NCI-H1092 treated with DMSO at 0.1 percent for 48 hours (cell line): Measurements from ENCODE around the gene GPR183.

Source experiments
- DNase-seq: peaks from one replicate; lab custom pipeline; 2025; lab: John Stamatoyannopoulos, UW

GPR183 gene

GRCh38 chr13:99311748-99312492 is 4.7 kb upstream of the GPR183 start:
- no peak for DNase-seq

GRCh38 chr13:99311137-99311536 is 3.9 kb upstream of the GPR183 start:
- DNase-seq: no peak

DNA sequence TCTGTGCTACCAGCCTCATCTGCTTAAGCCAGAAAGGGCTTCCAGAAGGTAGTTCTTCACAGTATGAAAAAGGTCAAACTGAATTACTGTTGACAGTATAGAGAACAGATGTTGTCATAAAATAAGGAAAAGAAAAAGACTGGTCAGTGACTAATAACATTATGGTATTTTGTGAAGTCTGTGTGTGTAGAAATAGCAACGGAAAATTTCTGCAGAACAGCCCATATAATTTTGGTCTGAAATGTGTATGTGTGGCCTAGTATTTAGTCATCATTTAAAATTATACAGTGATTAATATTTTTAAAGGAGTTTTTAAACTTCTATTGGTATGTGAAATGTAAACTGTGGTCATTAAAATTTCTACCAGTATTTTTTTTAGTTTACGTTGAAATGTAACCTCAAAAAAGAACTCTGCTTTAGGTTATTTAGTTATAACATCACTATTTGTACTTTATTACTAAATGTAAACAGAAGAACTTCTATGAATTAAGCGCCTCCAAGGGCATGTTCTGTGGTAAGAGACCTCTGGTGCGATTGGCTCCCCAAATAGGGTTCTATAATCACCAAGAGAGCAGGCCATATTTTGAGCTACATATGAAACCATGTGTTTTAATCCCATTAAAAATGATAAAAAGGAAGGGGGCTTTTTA is 3.3 kb upstream of the GPR183 start:
- no peak for DNase-seq

DNA sequence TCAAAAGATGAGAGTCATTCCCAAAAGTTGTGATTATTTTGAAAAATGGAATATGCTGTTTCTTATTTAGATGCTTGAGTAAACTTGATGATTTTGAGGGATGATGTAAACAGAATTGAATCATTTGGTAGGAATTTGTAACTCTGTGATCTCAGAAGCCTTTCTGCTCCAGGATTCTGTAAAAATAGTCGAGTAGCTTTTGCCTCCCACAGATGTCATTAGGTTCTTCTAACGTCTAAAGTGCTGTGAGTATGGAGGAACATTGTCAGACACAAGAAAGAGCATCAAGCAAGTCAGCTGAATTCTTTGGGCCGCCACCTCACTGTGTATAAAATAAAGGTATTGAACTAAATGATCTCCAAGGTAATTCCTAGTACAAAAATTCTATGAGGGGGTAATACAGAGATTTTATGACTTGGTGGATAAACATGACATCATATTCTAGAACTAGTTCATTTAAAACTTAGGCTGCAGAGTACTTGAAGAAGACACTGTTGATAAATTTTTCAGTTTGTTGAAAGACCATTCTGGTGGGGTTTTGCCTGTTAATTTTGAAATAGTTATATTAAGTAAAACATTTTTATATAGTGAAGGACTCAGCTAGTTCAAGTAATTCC is 1.4 kb upstream of the GPR183 start:
- DNase-seq: no peak

DNA sequence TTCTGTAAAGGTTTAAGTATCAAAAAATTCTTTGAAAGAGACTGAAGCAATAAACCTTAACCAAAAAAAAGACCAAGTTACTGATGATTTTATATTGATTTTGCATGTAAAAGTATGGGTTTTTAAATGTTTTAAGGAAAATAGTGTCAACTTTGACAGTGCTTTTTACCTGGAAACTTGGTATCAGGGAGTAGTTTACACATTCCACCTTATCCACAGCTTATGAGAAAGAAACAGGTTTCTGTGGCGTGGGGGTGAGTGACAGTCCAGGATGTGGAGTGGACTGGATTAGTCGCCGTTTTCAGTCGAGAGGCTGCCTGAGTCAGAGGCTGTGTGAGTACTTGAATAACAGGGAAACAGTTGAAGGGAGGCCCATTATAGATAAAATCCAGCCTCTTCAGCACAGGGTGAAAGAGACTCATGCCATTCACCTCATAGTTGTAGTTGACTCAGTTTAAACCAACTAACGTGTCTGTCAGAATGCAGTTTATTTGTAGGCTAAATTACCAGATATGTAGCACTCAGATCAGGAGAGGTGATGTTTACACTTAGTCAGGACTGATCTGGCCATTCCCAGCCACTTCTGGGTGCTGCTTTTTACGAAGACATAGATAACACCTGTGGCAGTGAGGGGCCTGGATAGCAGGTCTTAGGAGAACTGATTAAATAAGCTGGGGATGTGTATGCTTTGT is 595 bp upstream of the GPR183 start:
- DNase-seq: no peak

- DNase-seq: no peak
Measured at GRCh38 chr13:99305566-99305965, 1.6 kb downstream of the GPR183 start.

GRCh38 chr13:99305158-99305557 is 2.0 kb downstream of the GPR183 start:
- no peak for DNase-seq

- no peak for DNase-seq
Measured at GRCh38 chr13:99304541-99304940, 2.7 kb downstream of the GPR183 start.

GRCh38 chr13:99303863-99304521 is 3.2 kb downstream of the GPR183 start:
- no peak for DNase-seq

DNA sequence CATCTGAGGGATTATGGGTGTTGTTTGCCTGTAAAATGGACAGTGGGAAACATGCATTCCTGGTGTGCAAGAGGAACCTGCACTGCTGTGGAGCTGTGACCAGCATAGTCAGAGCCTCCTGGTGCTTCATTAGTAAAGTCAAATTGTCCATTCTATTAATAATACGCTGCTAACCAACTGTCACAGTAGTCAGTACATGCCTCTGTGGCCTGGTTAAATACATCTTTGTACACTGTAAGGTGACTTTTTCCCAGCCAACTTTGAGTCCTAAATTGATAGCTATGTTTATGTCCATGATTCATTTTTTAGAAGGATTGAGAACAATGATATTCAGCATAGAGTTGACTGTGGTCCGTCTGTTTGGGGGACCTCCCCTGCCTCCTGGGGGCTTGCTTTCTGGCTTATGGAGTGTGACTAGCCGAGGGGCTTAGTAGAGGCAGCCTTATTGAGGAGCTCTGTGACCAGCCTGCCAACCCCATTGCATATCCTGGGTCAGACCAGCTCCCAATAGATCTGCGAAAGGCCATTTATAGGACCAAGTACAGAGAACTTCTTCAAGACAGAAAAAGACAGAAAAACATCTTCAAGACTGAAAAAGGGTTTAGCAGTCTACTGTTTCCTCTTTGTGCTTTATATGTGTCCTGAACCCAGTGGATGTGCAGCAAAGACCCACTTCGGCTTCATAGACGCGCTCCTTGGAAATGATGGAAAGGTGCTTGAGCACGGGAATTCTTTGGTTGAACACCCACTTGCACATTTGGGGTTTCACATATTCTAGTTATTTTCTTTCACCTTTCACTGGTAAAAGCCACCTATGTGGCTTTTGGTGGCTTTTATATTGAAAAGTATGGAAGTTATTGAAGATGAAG is 4.3 kb downstream of the GPR183 start:
- no peak for DNase-seq

- no peak for DNase-seq
Measured at GRCh38 chr13:99301913-99302636, 5.1 kb downstream of the GPR183 start.

GRCh38 chr13:99301056-99301838 is 6.0 kb downstream of the GPR183 start:
- no peak for DNase-seq

DNA sequence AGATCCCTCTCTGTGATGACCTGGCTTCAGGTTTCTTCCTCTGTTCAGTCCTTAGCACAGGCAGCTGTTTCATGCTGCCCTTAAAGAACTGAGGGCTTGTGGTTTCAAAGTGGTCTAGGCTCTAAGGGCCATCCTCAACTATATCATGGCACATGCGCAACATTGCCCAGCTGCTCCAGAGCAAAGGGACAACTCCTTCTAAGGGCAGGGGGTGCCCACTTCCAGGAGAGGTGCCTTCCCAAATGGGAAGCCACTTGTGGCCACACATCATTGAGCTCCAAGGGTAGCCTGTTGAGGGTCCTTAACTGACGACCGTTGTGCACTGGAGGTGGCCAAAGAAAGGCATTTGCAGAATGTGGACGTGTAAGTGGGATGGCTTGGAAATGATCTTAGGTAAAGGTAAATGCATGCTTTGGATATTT is 7.3 kb downstream of the GPR183 start:
- no peak for DNase-seq

DNA sequence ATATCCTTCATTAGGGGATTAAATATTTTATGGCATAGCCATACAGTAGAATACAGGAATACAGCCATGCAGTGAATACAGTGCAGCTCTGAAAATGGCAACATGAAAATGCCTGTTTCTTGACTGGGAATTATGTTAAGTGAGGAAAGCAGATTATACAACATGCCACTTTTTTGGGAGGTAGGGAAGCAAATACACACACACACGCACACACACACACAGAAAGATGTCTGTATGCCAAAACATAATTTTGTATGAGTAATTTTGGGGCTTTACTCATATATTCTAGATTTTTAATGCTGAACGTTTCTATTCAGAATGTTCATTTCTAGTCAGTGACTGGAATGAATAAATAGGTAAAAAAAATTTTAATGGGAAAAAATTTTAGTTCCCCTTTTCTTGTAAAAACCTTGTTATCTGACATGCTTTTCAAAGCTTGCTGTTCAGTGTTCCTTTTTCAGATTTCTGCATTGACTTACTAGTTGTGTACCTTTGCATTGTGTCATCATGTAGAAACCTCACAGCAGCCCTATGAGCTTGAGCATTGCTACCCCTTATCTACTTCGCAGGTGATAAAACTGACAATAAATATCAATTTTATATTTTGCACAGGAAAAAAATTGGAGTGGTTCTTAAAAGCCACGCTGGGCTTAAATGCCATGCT is 7.8 kb downstream of the GPR183 start:
- DNase-seq: no peak

DNA sequence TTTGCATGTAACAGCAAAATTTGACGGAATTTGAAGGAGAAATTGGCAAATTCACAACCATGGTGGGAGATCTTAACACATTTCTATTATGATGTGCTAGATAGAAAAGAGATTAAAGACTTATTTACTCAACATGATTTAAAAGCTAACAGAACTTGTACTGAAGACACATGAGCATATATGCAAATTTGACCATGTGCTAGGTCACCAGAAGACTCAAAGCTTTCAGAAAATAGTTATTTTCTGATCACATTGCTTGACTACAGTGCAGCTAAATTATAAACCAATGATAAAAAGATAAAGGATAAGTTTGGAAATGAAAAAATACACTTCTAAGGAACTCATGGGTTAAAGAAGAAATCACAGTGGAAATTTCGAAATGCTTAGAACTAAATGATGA is 9.1 kb downstream of the GPR183 start:
- no peak for DNase-seq

GRCh38 chr13:99297331-99297730 is 9.9 kb downstream of the GPR183 start:
- no peak for DNase-seq

- DNase-seq: no peak
Measured at GRCh38 chr13:99296398-99296797, 10.8 kb downstream of the GPR183 start.

DNA sequence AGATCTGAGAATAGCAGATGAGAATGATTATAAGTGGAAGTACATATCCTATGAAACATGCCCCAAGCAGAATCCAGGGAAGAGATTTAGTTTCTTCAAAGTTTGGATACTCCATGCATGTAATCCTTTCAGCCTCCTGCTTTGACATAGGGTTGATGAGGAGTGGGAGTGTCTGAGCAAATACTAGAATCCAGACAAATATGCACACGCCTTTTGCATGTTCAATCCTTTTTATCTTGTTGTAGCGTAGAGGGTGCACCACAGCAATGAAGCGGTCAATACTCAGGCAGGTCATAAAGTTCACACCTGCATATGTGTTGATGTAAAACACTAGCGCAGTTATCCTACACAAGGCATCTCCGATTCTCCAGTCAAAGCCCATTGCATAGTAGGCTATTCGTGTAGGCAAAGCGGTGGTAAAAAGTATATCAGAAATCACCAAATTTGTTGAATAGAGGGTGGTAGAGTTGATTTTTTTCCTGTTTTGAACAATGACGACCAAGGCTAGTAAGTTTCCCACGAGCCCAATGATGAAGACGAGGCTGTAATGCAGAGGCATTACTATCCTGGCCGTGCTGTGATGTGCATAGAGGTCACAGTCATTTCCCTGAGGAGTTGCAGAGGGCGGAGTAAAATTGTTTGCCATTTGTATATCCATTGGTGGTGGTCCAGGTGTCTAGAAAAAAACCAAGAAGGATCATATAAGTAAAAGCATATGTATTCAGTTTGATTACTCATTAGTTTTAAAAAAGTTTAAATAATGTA is 11.5 kb downstream of the GPR183 start:
- no peak for DNase-seq
